GM12801 (cell line): ENCODE results near the gene CRIP2.

ENCODE experiments used
- TF ChIP-seq, protein P1 (sequence below): IDR thresholded peaks from one replicate; pipeline ENCODE4 v1.5.1; 2011; ENCODE audit warnings: control low read depth; ENCODE audit not compliant: insufficient read length; ENCODE audit errors: extremely low read depth

The CRIP2 gene

DNA sequence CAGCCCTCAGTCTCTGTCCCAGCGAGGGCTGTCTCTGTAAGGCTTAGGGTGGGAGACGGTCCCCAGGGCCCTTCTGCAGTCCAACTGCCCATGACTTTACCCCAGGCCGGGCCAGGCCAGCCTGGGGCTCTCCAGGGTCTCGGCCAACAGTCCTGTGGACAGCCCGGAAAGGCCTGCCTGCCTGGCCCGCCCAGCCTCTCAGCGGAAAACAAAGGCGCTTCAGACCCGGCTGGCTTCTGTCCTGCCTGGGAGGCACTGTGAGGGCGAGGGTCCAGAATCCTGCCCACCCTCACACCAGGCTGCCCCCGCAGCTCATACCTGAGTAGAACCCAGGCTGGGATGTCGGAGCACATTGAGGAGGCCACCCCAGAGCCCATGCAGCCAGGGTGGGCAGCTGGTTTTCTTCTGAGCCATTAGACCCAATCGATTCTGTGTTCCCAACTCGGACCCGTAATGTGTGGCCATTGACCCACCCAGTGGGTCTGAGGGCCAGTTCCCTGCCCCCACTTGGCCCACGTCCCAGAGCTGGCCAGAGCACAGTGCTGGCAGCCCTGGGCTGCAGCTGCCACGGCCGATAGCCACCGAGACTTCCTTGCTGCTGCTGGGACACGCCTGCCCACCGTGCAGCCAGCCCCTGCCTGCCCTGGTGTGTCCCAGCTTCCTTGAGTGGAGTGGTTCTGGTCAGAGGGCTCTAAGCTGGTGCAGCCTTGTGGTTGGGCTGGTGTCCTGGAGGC is 1.6 kb downstream of the CRIP2 start:
- TF ChIP-seq, protein P1, sequence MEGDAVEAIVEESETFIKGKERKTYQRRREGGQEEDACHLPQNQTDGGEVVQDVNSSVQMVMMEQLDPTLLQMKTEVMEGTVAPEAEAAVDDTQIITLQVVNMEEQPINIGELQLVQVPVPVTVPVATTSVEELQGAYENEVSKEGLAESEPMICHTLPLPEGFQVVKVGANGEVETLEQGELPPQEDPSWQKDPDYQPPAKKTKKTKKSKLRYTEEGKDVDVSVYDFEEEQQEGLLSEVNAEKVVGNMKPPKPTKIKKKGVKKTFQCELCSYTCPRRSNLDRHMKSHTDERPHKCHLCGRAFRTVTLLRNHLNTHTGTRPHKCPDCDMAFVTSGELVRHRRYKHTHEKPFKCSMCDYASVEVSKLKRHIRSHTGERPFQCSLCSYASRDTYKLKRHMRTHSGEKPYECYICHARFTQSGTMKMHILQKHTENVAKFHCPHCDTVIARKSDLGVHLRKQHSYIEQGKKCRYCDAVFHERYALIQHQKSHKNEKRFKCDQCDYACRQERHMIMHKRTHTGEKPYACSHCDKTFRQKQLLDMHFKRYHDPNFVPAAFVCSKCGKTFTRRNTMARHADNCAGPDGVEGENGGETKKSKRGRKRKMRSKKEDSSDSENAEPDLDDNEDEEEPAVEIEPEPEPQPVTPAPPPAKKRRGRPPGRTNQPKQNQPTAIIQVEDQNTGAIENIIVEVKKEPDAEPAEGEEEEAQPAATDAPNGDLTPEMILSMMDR, result no peak

DNA sequence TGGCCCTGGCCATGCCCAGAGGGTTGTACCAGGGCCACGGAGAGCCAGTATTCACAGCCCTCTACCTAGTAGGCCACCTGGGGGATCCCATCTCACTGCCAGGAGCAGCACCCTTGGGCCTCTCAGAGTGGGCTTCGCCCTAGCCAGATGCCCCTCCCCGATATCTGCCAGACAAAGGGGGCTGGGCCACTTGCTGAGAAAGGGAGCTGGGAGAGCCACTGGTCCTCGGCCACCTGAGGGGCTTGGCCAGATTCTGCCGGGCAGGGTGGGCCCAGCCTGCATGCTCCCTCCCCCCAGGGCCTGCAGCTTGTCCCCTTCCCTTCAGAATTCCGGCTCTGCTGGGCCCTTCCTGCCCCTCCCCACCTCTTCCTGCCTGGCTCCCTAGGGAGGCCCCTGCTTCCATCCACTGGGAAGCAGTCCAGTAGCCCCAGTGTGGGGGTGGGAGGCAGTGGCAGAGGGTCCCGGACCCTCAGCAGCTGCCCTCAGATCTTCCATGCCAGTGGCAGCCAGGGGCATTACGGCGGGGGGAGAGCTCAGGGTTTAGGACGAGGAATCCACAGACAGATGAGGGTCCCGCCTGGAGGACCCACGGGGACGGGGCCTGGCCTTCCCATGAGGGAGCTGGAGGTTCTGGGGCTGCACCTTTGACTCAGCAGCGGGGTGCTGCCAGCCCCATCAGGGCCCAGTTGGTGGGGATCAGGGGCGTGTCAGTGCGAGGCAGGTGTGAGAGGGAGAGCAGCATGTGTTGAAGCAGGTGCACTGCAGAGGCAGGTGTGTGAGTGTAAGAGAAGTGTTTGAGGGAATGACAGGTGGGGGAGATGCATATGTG is 2.4 kb downstream of the CRIP2 start:
- TF ChIP-seq, protein P1, result no peak

DNA sequence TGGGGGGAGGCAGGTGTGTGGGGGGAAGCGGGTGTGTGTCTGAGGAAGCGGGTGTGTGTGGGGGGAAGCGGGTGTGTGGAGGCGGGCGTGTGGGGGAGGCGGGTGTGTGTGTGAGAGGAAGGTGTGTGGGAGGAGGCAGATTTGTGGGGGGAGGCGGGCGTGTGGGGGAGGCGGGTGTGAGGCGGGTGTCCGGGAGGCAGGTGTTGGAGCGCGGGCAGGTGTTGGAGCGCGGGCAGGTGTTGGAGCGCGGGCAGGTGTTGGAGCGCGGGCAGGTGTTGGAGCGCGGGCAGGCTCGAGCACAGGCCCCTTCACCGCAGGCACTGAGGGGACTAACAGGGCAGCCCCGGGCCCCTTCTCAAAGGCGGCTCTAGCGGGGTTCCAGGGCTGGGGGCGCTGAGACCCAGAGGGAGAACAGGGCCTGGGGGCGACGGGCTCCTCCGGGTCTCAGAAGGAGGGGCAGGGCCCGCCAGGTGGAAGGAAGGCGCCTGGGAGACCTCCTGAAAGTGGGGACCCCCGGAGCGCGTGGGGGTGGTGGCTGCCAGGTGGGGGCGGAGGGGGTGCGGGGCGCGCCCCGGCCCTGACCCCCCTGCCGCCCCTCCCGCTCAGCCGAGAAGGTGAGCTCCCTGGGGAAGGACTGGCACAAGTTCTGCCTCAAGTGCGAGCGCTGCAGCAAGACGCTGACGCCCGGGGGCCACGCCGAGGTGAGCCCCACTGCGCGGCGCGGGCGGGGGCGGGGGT is 3.2 kb downstream of the CRIP2 start:
- TF ChIP-seq, protein P1, result no peak

DNA sequence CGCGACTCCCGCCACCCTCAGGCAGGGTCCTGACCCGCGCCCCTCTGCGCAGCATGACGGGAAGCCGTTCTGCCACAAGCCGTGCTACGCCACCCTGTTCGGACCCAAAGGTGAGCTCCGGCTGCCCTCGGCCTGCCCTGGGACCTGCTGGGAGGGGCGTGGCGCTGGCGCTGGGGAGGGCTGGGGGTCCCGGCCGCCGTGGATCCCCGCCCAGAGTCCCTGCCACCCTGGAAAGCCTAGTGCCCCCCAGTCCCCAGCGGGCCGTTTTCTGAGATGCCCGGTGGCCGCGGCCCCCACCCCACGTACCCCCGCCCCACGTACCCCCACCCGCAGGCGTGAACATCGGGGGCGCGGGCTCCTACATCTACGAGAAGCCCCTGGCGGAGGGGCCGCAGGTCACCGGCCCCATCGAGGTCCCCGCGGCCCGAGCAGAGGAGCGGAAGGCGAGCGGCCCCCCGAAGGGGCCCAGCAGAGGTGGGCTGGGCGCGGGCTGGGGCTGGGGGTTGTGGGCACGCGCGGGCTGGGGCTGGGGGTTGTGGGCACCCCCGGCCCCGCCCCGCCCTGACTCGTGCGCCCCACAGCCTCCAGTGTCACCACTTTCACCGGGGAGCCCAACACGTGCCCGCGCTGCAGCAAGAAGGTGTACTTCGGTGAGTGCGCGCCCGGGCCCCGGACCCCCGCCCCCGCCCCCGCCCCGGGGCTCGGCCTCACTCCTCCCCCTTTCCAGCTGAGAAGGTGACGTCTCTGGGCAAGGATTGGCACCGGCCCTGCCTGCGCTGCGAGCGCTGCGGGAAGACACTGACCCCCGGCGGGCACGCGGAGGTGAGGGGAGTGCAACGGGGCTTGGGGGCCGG is 4.0 kb downstream of the CRIP2 start:
- TF ChIP-seq, protein P1, result no peak

DNA sequence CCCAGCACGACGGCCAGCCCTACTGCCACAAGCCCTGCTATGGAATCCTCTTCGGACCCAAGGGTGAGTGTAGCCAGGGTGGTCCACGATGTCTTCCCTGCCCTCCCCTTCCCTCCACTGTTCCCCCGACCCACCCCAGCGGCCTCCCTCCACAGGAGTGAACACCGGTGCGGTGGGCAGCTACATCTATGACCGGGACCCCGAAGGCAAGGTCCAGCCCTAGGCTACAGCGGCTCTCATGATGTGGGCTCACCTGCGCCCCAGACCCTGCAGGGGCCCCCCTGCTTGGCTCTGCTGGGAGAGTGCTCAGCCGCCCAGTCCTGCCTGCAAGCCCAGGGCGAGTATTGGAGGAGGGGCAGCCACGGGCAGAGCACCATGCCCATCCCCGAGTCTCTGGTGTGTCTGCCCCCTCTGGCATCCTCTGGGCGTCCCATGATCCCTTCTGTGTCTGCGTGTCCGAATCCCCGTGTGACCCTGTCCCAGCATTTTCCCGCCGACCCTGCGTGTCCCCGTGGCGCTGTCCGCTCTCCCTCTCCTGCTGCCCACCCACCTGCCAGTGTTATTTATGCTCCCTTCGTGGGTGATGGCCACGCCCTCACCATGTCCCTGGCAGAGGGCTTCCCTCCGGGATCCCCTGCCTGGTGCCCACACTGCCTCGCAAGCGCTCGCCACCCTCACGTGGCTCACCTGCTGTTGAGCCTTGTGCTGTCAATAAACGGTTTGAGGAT is 5.0 kb downstream of the CRIP2 start:
- TF ChIP-seq, protein P1, result no peak

DNA sequence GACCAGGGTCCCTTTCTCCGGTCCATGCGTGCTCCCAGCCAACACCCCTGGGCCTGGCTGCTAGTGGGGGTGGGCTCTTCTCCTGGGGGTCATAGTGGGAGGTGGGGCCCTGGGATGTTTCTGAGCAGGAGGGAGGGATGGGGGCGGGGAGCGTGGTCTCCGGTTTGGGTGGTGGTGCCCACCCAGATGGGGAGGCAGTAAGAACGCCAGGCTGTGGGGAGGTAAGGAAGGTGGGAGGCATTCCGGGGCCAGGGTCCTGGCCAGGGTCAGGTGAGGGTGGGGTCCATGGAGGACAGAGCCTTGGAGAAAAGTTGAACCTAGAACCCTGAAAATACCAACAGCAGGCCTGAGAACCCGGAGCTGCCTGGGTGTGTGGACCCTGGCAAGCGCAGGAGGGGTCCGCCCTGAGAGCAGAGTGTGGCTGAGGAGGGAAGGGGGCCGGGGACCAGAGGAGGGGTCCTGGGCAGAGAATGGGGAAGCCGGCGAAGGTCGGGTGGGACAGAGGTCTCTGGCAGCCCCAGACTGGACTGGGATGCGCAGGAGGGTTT is 5.7 kb downstream of the CRIP2 start:
- TF ChIP-seq, protein P1, result no peak
